Medulla oblongata (tissue), 1 donor: ENCODE measurements around the gene RABGAP1L.
A peak's percentile ranks its signal among the peaks of the same experiment; 100 is the strongest.
"Not testable (repeated sequence)": the region's sequence is repeated elsewhere in the genome, so short reads cannot be mapped to it uniquely, and the experiment has no call there.

Source experiments
- DNase-seq: peaks from one replicate; pipeline ENCODE4 v3.0.0-alpha.2; 2015; ENCODE audit errors: extremely low spot score

The RABGAP1L gene

DNA sequence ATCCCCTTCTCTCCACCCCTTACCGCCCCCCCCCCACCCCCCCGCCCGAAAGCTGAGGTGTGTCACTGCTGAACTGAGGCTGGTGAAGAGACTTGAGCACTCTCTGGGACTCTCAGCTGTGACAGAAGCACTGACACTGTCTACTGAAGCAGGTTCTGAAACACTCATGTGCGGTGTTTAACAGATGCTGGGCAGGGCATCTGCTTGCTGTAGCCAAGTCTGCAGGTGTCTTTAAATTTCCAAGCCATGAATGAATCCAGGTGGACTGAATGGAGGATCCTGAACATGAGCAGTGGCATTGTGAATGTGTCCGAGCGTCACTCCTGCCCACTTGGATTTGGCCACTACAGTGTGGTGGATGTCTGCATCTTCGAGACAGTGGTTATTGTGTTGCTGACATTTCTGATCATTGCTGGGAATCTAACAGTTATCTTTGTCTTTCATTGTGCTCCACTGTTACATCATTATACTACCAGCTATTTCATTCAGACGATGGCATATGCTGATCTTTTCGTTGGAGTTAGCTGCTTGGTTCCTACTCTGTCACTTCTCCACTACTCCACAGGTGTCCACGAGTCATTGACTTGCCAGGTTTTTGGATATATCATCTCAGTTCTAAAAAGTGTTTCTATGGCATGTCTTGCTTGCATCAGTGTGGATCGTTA is 288.7 kb downstream of the RABGAP1L start, which contains the start of gene GPR52:
Gene GPR52 (plus strand): TSS at position 99 of the 665 bp plus-strand sequence. CDS start 148 bp downstream, at position 247.
- DNase-seq: peak; percentile 20

DNA sequence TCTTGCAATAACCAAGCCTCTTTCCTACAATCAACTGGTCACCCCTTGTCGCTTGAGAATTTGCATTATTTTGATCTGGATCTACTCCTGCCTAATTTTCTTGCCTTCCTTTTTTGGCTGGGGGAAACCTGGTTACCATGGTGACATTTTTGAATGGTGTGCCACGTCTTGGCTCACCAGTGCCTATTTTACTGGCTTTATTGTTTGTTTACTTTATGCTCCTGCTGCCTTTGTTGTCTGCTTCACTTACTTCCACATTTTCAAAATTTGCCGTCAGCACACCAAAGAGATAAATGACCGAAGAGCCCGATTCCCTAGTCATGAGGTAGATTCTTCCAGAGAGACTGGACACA is 289.2 kb downstream of the RABGAP1L start:
- DNase-seq: no peak

DNA sequence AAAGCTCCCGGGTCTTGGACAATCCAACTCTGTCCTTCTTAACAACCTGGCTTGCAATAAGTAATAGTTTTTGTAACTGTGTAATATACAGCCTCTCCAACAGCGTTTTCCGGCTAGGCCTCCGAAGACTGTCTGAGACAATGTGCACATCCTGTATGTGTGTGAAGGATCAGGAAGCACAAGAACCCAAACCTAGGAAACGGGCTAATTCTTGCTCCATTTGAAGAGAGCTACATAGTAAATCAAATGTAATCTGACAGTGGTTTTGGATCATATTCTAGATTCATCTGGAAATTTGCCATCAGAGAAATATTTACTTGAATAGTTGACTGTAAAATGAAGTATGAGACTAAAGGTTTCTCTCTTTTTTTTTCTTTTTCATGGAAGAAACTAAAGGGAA is 289.7 kb downstream of the RABGAP1L start:
- no peak for DNase-seq

DNA sequence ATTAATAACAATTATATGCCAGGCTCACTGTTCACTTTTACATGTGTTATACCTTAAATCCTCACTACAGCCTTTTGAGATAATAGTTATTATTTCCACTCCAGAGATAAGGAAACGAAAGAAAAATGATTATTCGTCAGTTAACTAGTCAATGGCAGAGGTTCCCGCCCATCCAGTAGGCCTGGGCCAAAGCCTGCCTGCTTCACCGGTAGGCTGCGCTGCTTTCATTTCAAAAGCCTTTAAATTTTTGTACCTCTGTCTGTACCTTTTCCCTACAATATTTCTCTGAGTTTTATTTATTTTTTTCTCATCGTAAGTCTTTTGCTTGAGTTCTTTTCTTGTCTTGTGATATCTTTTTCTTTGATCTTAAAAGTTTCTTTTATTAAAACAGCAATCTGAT is 292.1 kb downstream of the RABGAP1L start:
- DNase-seq: no peak

DNA sequence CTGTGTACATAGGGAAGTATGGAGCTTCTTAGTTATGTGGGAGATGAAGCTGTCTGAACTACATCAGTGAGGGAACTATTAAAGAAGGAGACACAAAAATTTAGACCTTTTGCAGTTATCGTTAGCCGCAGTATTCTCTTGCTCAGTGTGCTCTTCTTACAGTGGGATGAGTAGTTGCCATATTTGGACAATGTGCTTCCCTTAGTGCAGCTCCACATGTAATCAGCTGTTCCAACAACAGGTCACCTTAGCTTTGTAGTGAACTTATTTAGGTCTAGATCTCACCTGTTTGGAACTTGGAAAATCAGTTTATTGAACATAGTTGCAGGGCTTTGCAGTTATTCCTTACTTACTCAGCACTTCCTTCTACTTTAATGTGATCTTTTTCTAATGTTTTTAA is 306.5 kb downstream of the RABGAP1L start:
- no peak for DNase-seq

DNA sequence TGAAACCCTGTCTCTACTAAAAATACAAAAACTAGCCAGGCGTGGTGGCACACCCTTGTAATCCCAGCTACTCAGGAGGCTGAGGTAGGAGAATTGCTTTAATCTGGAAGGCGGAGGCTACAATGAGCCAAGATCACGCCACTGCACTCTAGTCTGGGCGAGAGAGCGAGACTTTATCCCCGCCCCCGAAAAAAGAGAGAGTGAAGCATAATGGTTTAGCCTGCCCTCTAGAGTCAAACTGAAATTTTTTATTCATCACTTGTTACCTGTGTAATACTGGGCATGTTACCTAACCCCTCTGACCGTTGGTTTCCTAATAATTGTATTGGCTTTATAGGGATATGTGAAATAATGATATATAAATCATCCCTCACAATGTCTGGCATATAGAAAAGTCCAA is 307.3 kb downstream of the RABGAP1L start:
- no peak for DNase-seq

DNA sequence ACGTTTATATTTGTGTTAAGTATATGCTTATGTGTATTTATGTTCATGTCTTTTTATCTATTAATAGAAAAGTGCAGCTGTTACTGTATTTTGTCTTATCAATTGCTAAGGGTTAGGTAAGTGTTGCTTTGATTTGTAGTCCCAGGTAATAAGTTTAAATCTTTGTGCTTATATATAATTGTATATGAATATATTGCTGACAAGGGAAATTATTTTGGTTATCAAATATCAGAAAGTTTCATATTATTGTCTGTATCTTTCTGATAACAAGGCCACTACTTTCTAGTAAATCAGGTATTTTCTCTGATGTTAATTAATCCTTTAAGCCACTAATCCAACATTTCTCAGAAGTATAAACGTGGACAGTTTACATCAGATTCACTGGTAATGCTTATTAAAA is 309.7 kb downstream of the RABGAP1L start:
- DNase-seq: no peak

DNA sequence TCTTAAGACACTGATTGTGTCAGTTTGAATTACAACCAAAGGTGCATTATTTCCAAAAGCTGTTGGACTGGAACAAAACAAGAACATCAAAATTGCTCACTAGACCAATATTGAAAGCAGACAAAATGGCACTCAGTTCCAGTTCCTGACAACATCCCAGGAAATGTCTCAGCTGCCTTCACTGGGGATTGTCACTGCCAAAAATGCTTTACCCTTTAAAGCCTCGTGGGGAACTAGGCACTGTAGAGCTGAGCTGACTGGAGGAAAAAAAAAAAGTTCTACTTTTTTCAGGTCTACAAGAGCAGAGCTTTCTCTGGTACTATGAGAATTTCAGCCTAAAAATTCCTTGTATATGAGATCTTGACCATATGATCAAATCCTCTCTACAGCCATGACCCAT is 310.4 kb downstream of the RABGAP1L start:
- no peak for DNase-seq

DNA sequence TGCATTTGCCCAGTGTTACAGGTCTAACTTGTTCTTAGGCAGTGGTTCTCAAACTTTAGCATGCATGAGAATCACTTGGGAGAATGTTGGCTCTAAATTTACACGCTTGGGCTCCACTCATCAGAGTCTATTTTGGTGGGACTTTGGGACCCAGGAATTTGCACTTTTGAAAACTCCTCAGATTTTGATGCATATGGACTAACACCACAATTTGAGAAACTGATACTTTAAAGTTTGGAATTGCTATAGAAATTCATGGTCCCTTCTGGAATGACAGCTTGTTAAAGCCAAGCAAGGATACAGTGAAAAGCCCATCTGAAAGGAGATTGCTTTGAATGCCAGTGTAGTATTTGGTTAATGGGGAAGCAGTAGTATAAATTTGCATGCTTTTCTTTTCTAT is 320.0 kb downstream of the RABGAP1L start:
- DNase-seq: no peak

DNA sequence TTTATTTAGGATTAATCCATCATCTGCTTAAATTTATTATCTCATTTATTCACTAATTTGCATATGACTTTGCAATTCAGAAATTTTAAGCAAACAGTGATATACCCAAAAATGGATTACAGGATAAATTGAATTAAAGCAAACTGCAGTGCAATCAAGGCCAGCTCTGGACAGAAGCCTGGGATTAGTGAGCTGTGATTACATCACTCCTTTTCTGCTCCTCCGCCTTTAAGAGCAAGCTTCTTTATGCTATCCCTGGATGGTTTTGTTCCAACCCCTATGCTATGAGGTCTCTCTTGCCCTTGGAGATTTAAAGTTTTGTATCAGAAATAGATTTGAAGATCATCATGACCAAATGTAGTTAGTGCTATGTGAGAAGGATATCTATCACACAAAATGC is 321.0 kb downstream of the RABGAP1L start:
- DNase-seq: no peak

DNA sequence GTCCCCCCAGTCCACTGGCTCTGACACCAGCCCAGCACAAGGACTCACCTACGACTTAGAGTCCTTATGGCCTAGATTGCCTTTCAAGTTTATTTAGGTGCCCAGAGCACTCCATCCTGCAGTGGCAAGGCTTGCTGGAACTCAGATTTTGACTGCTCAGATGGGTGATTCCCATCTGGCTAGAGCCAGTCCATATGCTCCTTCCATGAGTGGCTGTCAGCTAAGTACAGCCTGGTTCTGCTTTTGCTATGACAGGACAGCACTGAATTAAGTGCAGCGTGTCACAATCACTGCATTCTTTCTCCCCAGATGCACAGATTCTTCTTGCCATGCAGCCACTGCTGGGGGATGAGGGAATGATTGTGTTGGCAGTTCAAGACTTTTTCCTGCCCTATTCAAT is 332.3 kb downstream of the RABGAP1L start:
- no peak for DNase-seq

DNA sequence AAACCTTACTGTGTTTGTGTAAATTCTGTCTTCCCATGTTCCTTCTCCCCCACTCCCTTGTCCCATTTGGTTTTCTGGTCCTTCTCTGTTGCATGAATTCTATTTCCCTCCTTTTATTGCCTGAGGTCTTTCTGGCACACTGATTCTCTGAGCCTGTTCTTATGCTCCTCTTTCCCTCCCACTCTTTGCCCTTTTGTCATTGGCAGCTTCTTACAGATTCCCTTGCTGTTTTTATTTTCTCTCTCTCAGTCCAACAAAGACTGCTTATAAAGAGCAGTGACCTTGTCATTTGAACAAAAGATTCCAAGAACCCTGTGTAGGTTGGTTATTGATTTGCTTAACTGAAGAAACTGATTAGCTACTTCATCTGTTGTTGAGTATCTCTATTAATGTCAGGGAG is 338.2 kb downstream of the RABGAP1L start:
- peak; percentile 27 for DNase-seq

DNA sequence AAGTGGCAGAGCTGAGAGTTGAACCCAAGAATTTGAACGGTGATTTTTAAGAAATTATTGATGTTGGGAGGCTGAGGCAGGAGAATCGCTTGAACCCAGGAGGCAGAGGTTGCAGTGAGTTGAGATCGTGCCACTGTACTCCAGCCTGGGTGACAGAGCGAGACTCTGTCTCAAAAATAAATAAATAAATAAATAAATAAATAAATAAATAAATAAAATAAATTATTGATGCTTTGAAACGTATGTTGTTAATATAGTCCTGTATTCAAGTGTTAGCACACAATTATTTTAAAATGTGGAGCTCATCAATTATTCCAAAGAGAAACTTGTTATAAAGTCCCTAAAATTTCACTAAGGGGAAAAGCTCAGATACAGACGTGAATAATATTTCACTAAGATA is 357.4 kb downstream of the RABGAP1L start:
- not testable (repeated sequence) for DNase-seq

DNA sequence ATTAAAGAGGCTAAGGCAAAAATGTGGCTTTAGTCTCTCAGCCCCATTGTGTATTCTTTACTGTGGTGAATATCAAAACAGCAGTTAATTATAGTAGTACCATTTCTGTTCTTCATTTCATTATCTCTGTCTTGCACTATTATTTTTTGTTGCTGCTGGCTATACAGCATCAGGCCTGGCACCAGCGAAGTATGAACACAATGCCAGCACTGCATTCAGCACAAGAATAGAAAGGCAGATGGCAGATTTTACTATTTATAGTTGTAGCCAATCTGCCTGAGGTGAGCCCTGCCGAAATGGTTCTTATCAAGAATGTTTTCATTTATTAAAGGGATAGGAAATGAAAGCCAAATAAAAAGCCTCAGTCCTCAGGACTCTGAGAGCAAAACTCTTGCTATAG is 360.5 kb downstream of the RABGAP1L start:
- DNase-seq: peak; percentile 4

DNA sequence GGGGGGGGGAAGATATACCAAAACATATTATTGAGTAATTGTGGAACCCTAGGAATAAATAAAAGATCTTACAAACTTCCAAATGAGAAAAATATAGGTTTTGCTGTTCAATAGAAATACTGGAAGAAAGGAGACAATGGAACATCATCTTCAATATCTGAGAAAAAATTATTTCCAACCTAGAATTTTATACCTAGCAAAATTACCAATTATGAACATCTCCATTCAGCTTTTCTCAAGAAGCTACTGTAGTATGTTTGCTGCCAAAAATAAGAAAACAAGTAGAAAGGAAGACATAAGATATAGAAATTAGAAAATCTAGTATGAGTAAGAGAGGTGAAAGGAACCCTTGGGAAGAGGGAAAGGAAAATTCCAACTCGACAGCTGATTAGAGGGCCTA is 372.4 kb downstream of the RABGAP1L start:
- DNase-seq: no peak

DNA sequence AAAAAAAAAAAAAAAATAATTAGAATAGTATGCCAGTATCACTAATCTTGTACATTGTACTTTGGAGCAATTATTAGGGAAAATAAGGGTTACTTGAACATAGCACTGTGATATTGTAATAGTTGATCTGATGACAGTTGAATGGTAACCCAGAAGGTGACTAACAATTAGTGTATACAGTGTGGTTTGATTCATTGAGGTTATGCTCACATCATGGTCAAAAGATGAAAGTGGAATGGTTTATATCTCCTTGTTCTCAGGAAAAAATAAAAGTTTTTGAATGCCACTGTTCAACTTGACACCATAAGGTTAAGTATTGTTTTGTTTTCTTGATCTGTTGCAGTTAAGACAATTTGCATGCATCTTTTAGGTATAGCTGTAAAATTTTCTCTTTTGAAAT is 375.5 kb downstream of the RABGAP1L start:
- DNase-seq: no peak

DNA sequence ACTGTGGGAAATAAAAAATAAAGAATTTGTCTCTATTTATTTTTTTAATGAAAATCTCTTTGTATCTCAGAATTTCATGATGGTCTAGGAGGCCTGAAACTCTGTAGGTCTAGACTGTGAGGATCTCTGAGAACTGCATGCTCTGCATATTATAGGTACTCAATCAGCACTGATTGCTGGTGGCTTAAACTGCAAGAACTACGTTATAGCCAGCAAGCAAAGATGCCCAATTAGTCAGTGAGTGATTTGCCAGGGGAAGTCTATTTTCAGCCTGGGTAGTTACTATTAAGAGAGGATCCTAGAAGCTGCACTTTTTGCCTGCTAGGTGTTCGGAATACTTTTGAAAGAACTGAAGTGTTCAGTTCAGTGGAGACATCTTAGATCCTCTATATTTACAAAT is 375.9 kb downstream of the RABGAP1L start:
- no peak for DNase-seq

DNA sequence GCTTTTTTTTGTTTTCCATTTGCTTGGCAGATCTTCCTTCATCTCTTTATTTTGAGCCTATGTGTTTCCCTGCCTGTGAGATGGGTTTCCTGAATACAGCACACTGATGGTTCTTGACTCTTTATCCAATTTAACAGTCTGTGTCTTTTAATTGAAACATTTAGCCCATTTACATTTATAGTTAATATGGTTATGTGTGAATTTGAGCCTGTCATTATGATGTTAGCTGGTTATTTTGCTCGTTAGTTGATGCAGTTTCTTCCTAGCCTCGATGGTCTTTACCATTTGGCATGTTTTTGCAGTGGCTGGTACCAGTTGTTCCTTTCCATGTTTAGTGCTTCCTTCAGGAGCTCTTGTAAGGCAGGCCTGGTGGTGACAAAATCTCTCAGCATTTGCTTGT is 384.1 kb downstream of the RABGAP1L start:
- not testable (repeated sequence) for DNase-seq

DNA sequence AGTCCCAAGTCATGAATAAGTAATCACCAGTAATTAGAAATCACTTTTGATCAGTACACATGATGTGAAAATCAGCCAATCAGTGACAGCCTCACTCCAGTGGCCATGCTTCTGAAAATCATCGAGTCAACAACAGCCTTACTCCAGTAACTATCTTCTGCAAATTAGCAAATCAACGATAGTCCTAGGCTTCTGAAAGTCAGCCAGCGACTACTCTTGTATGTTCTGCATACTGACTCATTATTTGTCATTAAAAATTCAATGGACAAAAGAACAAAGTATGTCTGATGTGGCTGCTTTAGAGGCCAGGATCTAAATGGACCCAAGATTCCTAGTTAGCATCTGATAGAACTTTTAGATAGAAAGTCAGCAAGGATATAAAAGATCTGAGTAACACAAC is 391.0 kb downstream of the RABGAP1L start:
- no peak for DNase-seq

DNA sequence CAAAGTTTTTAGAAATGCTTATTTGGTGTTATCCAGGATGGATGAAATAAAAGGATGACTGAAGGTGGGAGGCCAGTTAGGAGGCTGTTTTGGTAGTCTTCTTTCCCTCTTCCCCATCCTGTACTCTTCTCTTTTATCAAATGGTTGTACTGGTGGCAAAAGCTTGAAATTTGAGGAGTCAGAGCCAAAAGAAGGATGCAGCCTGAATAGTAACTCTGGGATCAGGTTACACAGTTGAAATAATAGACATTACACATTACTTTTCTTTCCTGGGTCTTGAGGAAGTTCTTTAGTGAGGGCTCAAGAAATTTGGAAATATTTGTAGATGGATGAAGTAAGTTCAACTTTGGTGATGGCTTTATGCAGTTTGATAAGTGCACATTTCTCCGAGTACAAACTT is 397.1 kb downstream of the RABGAP1L start:
- no peak for DNase-seq

DNA sequence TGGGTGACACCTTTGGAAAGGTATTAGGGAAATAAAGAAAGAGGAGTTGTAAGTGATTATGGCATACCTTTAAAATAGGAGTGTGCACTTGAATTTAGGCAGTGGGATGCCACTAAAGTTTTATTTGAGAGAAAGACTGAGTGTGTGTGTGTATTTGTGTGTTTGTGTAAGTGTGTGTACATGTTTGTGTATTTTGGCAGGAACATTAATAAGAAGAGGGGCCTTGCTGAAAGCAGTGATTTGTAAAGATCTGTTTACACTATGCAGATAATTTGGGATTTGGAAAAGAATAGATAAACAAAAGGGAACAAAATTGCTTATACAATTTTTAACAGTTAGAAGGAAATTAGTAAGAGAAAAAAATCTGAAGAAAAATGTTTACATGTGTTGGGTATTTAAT is 409.2 kb downstream of the RABGAP1L start:
- no peak for DNase-seq

DNA sequence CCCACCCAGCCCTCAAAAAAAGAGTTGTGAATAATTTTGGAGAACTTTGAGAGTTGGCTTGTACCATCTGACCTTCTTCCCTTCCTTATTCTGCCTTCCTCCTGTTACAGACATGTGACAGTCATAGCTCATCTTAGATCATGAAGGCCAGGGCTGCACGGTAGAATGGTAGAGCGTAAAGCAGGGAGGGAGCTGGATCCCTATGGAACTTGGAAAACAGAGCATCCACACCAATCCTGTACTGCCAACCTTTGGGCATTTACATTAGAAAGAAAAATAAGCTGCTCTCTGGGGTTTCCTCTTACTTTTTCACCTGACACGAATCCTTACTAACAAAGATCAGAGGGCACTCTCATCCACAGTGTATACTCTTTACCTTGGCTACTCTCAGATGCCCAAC is 409.9 kb downstream of the RABGAP1L start:
- no peak for DNase-seq

DNA sequence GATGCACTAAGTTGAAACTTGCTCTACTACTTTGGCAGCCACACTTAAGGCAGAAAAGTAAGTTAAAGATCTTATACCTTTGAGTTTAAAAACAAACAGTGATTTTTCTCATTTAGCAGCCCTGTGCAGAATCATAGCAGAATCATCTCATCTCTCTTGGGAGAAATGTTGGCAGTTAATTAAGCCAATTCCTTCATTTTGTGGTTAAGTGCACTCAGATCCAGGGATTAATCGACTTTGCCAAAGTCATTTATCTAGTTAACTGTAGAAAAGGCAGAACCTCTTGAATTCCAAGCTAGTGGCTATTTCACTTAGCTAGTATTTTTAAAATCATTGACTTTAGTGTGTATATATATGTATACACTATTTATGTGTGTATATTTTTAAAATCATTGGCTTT is 413.5 kb downstream of the RABGAP1L start:
- no peak for DNase-seq

DNA sequence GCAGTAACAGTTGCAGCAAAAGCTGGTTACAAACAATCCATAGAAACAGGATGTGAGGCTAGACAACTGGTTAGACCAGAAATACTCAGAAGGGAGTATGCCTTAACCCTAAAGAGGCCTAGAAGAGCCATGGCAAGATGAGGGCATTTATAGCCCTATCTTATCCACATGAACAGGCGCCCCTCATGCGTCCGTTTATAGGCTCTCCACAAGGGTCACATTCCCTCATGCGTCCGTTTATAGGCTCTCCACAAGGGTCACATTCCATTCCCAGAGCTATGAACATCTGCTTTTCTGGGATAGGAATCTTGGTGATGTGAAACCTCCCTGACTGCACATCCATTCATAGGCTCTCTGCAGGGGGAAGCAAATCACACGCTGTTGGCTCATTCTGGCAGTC is 416.8 kb downstream of the RABGAP1L start:
- not testable (repeated sequence) for DNase-seq
